ENCODE measurements around the gene DNLZ. TPM values are rescaled to one million over a fixed set of nuclear protein-coding genes. Genes with fewer than 3 reads are reported as not detected.
A peak's percentile ranks its signal among the peaks of the same experiment; 100 is the strongest.

Gene DNLZ
- polyA plus RNA-seq, 1 donor from 2014 or later = 23.6 TPM

- Histone ChIP-seq H3K27me3 (ENCODE audit: insufficient read depth, low read depth, low read length) (no peaks in the 10 kb centered on the region), H3K27ac (ENCODE audit: low read length) (no peak overlapping the region), H3K79me2 (replicated peaks; ENCODE audit: insufficient read depth, low read length) (peaks cover 34% of the 10 kb centered on the region), H3K4me3 (ENCODE audit: low read length) (peak overlapping the region; percentile 97), H3K9ac (ENCODE audit: low read length) (peak overlapping the region; percentile 83), H4K20me1 (ENCODE audit: insufficient read depth) (no peaks in the 10 kb centered on the region), H3F3A (ENCODE audit: insufficient read depth, low read length, poor library complexity, severe bottlenecking) (no peaks in the 10 kb centered on the region), H3K9me2 (ENCODE audit: insufficient read depth, low read length) (no peaks in the 10 kb centered on the region), H2AFZ (ENCODE audit: low read depth, low read length) (no peak overlapping the region), H3K9me3 (ENCODE audit: low read length) (no peaks in the 10 kb centered on the region), H3K36me3 (ENCODE audit: insufficient read depth, low read length) (no peaks in the 10 kb centered on the region), H3K4me2 (ENCODE audit: low read length) (peak overlapping the region; percentile 77)
- TF ChIP-seq MXI1 (conservative IDR thresholded peaks at IDR 0.05; ENCODE audit: poor library complexity, severe bottlenecking) (no peak), EZH2 (IDR thresholded peaks at IDR 0.05; ENCODE audit: borderline replicate concordance, insufficient read depth, low read length, poor library complexity, severe bottlenecking) (no peak), CTCF (IDR thresholded peaks at IDR 0.05; ENCODE audit: poor library complexity, severe bottlenecking) (no peak), TAF1 (IDR thresholded peaks at IDR 0.05; ENCODE audit: low read depth) (no peak), POLR2AphosphoS5 (IDR thresholded peaks at IDR 0.05) (no peak), REST (IDR thresholded peaks at IDR 0.05; ENCODE audit: borderline replicate concordance) (no peak)
Measured at GRCh38 chr9:136411378-136411777, 47.8 kb upstream of the DNLZ start.

DNA sequence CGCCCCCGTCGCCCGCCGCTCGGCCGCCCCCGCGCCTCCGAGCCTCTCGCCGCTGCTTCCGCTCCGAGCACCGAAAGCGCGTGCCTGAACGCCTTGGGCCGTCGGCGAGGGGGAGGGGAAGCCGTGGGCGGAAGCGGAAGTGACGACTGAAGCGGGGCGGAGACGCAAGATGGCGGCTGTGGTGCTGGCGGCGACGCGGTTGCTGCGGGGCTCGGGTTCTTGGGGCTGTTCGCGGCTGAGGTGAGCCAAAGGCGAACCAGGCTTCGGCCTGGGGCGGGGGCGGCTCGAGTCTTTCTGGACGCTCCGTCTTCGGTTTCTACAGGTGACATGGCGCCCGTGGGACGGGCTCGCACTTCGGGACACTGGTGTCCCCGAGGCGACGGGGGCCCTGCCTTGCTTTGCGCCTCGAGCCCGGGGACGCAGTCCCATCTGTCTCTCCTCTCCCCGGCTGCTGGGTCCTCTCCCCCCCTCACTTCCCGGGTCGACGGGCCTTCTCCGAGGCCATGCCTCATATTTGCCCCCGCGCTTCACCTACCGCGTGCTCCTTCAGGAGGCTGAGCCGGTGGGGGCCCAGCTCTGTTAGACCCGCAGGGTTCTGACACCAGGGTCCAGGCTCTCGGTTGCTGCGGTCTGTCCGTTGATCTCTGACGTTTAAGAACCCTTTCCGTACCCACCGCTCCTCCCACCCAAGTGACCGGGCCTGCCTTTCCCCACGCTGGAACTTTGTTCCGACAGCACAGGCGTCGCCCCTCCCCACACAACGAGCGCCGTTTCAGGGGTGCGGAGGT lies 47.1 kb upstream of the DNLZ start, which contains the start of the genes ENTR1 and PMPCA:
ENTR1 (minus strand) TSS at position 115 of the 788 bp plus-strand sequence. CDS start 217 bp downstream, outside the sequence.
PMPCA (plus strand) TSS at position 159 of the 788 bp plus-strand sequence; CDS start at position 170, 11 bp downstream.
- peaks cover 34% of the 10 kb centered on the region for H3K79me2 ChIP-seq (replicated peaks; ENCODE audit: insufficient read depth, low read length)
- peak within 1 kb of the TSS; percentile 83 for H3K9ac ChIP-seq (ENCODE audit: low read length)
- H3K27me3 ChIP-seq (ENCODE audit: insufficient read depth, low read depth, low read length) = no peaks in the 10 kb centered on the region
- H3K36me3 ChIP-seq (ENCODE audit: insufficient read depth, low read length) = no peaks in the 10 kb centered on the region
- no peaks in the 10 kb centered on the region for H4K20me1 ChIP-seq (ENCODE audit: insufficient read depth)
- peak within 1 kb of the TSS; percentile 75 for H3K27ac ChIP-seq (ENCODE audit: low read length)
- H3K4me2 ChIP-seq (ENCODE audit: low read length) = peak within 1 kb of the TSS; percentile 77
- H2AFZ ChIP-seq (ENCODE audit: low read depth, low read length) = peak within 1 kb of the TSS; percentile 4
- TF ChIP-seq RAD21 (conservative IDR thresholded peaks at IDR 0.05) = no peak
- TF ChIP-seq TAF1 (IDR thresholded peaks at IDR 0.05; ENCODE audit: low read depth) = peak; percentile 71
- TF ChIP-seq MXI1 (conservative IDR thresholded peaks at IDR 0.05; ENCODE audit: poor library complexity, severe bottlenecking) = peak; percentile 66
- TF ChIP-seq SMC3 (conservative IDR thresholded peaks at IDR 0.05; ENCODE audit: poor library complexity) = no peak
- no peak for TF ChIP-seq CTCF (IDR thresholded peaks at IDR 0.05; ENCODE audit: poor library complexity, severe bottlenecking)
- no peak for TF ChIP-seq EZH2 (IDR thresholded peaks at IDR 0.05; ENCODE audit: borderline replicate concordance, insufficient read depth, low read length, poor library complexity, severe bottlenecking)
- peak; percentile 99 for TF ChIP-seq POLR2AphosphoS5 (IDR thresholded peaks at IDR 0.05)
- peak; percentile 61 for TF ChIP-seq REST (IDR thresholded peaks at IDR 0.05; ENCODE audit: borderline replicate concordance)
- peak; percentile 48 for TF ChIP-seq EP300 (conservative IDR thresholded peaks at IDR 0.05; ENCODE audit: poor library complexity, severe bottlenecking)
- H3K9me3 ChIP-seq (ENCODE audit: low read length) = no peaks in the 10 kb centered on the region
- H3K4me3 ChIP-seq (ENCODE audit: low read length) = peak within 1 kb of the TSS; percentile 97
- H3K9me2 ChIP-seq (ENCODE audit: insufficient read depth, low read length) = no peaks in the 10 kb centered on the region
- no peaks in the 10 kb centered on the region for H3F3A ChIP-seq (ENCODE audit: insufficient read depth, low read length, poor library complexity, severe bottlenecking)

Measured in neural cell (in vitro differentiated cells).